H1 (cell line): ENCODE measurements around the gene RIPPLY1. TPM values are rescaled to one million over a fixed set of nuclear protein-coding genes. Genes with fewer than 3 reads are reported as not detected.

Experiments used
- CTCF ChIA-PET: fragments of 300-600 bp; sonication (Branson Sonifier 250); formaldehyde crosslinking; loops from one replicate; lab custom pipeline; 2021; ENCODE audit not compliant: partially characterized antibody; lab: Charles Lee
- POLR2A ChIA-PET: fragments of 300-600 bp; sonication (Branson Sonifier 250); formaldehyde crosslinking; loops from one replicate; lab custom pipeline; 2021; ENCODE audit warnings: inconsistent platforms; ENCODE audit not compliant: partially characterized antibody; lab: Charles Lee
- DNase-seq, 2 experiments: peaks; one replicate each; pipeline versions ENCODE4 v3.0.0 to v3.0.0-alpha.2; 2010 to 2022; ENCODE audit warnings: low spot score in 2 of 2, low read depth in 1 of 2, mixed read lengths in 1 of 2
- FAIRE-seq: peaks from 2 replicates; lab custom pipeline; 2011; peaks lifted over from hg19 to GRCh38; lab: Jason Lieb, UNC
- H2AFZ ChIP-seq: 2 replicates; pipeline ENCODE4 v1.8.1; 2012; ENCODE audit warnings: low read length, inconsistent platforms
- H2AK5ac ChIP-seq: 2 replicates; pipeline ENCODE4 v1.6.1; 2013; ENCODE audit warnings: low read depth, low read length
- H2BK120ac ChIP-seq: replicated peaks from 2 replicates; pipeline ENCODE3; 2013; ENCODE audit warnings: low read depth, low read length, inconsistent platforms
- H2BK12ac ChIP-seq: 2 replicates; pipeline ENCODE4 v1.6.1; 2013; ENCODE audit warnings: low read depth, low read length
- H2BK15ac ChIP-seq: 2 replicates; pipeline ENCODE4 v1.6.1; 2013; ENCODE audit warnings: low read length
- H2BK20ac ChIP-seq: 2 replicates; pipeline ENCODE4 v1.6.1; 2013; ENCODE audit warnings: low read length
- H2BK5ac ChIP-seq: 2 replicates; pipeline ENCODE4 v1.6.1; 2013; ENCODE audit warnings: low read depth, low read length
- H3K14ac ChIP-seq: 2 replicates; pipeline ENCODE4 v1.6.1; 2013; ENCODE audit warnings: inconsistent platforms; ENCODE audit not compliant: insufficient read length
- H3K18ac ChIP-seq: 2 replicates; pipeline ENCODE4 v1.6.1; 2013; ENCODE audit warnings: low read length; ENCODE audit errors: extremely low read depth
- H3K23ac ChIP-seq: 2 replicates; pipeline ENCODE4 v1.6.1; 2013; ENCODE audit warnings: inconsistent platforms; ENCODE audit not compliant: insufficient read length
- H3K23me2 ChIP-seq: 2 replicates; pipeline ENCODE4 v1.6.1; 2013; ENCODE audit warnings: low read depth, low read length
- H3K27ac ChIP-seq: 2 replicates; pipeline ENCODE4 v1.6.1; 2011; ENCODE audit warnings: low read depth, low read length, inconsistent platforms
- H3K27me3 ChIP-seq, 4 experiments: replicated peaks in 1 of 4; 1 replicate in 1 of 4; 2 replicates in 3 of 4; pipeline versions ENCODE4 v1.6.1 to v1.8.1; 2011 to 2013; ENCODE audit warnings: low read length in 3 of 4, mild to moderate bottlenecking in 3 of 4, inconsistent platforms in 2 of 4, mixed read lengths in 2 of 4, moderate library complexity in 1 of 4; ENCODE audit not compliant: control insufficient read depth in 3 of 4, insufficient read depth in 3 of 4; ENCODE audit errors: extremely low read depth in 1 of 4
- H3K36me3 ChIP-seq, 4 experiments: 2 replicates each; pipeline versions ENCODE4 v1.6.1 to v1.8.1; 2011 to 2013; ENCODE audit warnings: mild to moderate bottlenecking in 4 of 4, low read length in 3 of 4, moderate library complexity in 2 of 4, control low read depth in 1 of 4, inconsistent platforms in 1 of 4; ENCODE audit not compliant: insufficient read depth in 4 of 4, control insufficient read depth in 2 of 4
- H3K4ac ChIP-seq: replicated peaks from 2 replicates; pipeline ENCODE3; 2013; ENCODE audit warnings: low read length, low read depth, mixed read lengths, inconsistent platforms; ENCODE audit not compliant: insufficient read length
- H3K4me1 ChIP-seq, 4 experiments: replicated peaks in 1 of 4; 1 replicate in 1 of 4; 2 replicates in 3 of 4; pipeline versions ENCODE4 v1.6.1 to v1.8.1; 2011 to 2013; ENCODE audit warnings: low read length in 3 of 4, inconsistent platforms in 2 of 4, mixed read lengths in 1 of 4; ENCODE audit not compliant: insufficient read depth in 4 of 4, control insufficient read depth in 3 of 4
- H3K4me2 ChIP-seq, 2 experiments: 2 replicates each; pipeline versions ENCODE4 v1.6.1 to v1.8.1; 2011 to 2013; ENCODE audit warnings: low read depth in 2 of 2, low read length in 2 of 2, control low read depth in 1 of 2, inconsistent platforms in 1 of 2, mild to moderate bottlenecking in 1 of 2; ENCODE audit not compliant: insufficient read depth in 1 of 2
- H3K4me3 ChIP-seq, 4 experiments: fragments of 200-600, 300-600 bp in 1 of 4; sonication (generic), shearing (Covaris generic), sonication (Bioruptor Twin) in 1 of 4; 2 replicates each; pipeline versions ENCODE4 v1.5.1 to v1.8.1; 2011 to 2016; ENCODE audit warnings: low read length in 4 of 4, low read depth in 3 of 4, control low read depth in 2 of 4, inconsistent platforms in 2 of 4, mild to moderate bottlenecking in 2 of 4, mixed read lengths in 1 of 4, moderate library complexity in 1 of 4; ENCODE audit not compliant: insufficient read depth in 2 of 4; ENCODE audit errors: extremely low read depth in 1 of 4
- H3K56ac ChIP-seq: replicated peaks from 2 replicates; pipeline ENCODE3; 2013; ENCODE audit warnings: low read depth, mild to moderate bottlenecking, mixed read lengths, low read length, inconsistent platforms; ENCODE audit not compliant: insufficient read length
- H3K79me1 ChIP-seq: 2 replicates; pipeline ENCODE4 v1.6.1; 2013; ENCODE audit warnings: low read depth, low read length, control low read depth
- H3K79me2 ChIP-seq, 2 experiments: 2 replicates each; pipeline versions ENCODE4 v1.6.1 to v1.8.1; 2012 to 2013; ENCODE audit warnings: low read length in 2 of 2, mild to moderate bottlenecking in 2 of 2, inconsistent platforms in 1 of 2; ENCODE audit not compliant: insufficient read depth in 2 of 2, control insufficient read depth in 1 of 2
- H3K9ac ChIP-seq, 4 experiments: replicated peaks in 1 of 4; 1 replicate in 1 of 4; 2 replicates in 3 of 4; pipeline versions ENCODE4 v1.6.1 to v1.8.1; 2011 to 2013; ENCODE audit warnings: low read depth in 3 of 4, low read length in 3 of 4, control low read depth in 2 of 4, mild to moderate bottlenecking in 2 of 4, moderate library complexity in 2 of 4, inconsistent platforms in 1 of 4; ENCODE audit errors: extremely low read depth in 1 of 4
- H3K9me3 ChIP-seq, 2 experiments: 2 replicates each; pipeline versions ENCODE4 v1.6.1 to v1.8.1; 2012 to 2013; ENCODE audit warnings: mild to moderate bottlenecking in 2 of 2, moderate library complexity in 2 of 2, control low read depth in 1 of 2, inconsistent platforms in 1 of 2, low read depth in 1 of 2, low read length in 1 of 2, mixed read lengths in 1 of 2; ENCODE audit not compliant: insufficient read depth in 2 of 2
- H4K20me1 ChIP-seq, 2 experiments: replicated peaks in 1 of 2; 2 replicates each; pipeline versions ENCODE3 to v1.8.1; 2011 to 2013; ENCODE audit warnings: inconsistent platforms in 2 of 2, low read length in 2 of 2, mild to moderate bottlenecking in 1 of 2; ENCODE audit not compliant: insufficient read depth in 2 of 2, control insufficient read depth in 1 of 2
- H4K5ac ChIP-seq: 2 replicates; pipeline ENCODE4 v1.6.1; 2013; ENCODE audit warnings: low read length, low read depth, mixed read lengths, inconsistent platforms; ENCODE audit not compliant: insufficient read length
- H4K8ac ChIP-seq: 2 replicates; pipeline ENCODE4 v1.8.0; 2013; ENCODE audit warnings: mild to moderate bottlenecking, moderate library complexity, low read length, inconsistent platforms; ENCODE audit not compliant: insufficient read depth; ENCODE audit errors: extremely low read depth
- H4K91ac ChIP-seq: replicated peaks from 2 replicates; pipeline ENCODE3; 2013; ENCODE audit warnings: low read length, mixed read lengths, inconsistent platforms; ENCODE audit not compliant: insufficient read length
- EP300 ChIP-seq, 2 experiments: IDR thresholded peaks; 1 replicate in 1 of 2; 2 replicates in 1 of 2; pipeline ENCODE4 v1.6.1; 2011 to 2012; ENCODE audit warnings: low read depth in 2 of 2, low read length in 2 of 2, mild to moderate bottlenecking in 2 of 2, borderline replicate concordance in 1 of 2, inconsistent platforms in 1 of 2, moderate library complexity in 1 of 2
- HDAC2 ChIP-seq, 2 experiments: fragments of 300-600 bp in 1 of 2; sonication (generic) in 1 of 2; IDR thresholded peaks; 2 replicates each; pipeline ENCODE4 v1.6.1; 2011 to 2012; ENCODE audit warnings: low read depth in 2 of 2, low read length in 2 of 2, mild to moderate bottlenecking in 2 of 2, moderate library complexity in 2 of 2, borderline replicate concordance in 1 of 2, inconsistent platforms in 1 of 2
- JUN ChIP-seq: IDR thresholded peaks from 2 replicates; pipeline ENCODE4 v1.6.1; 2011; ENCODE audit warnings: low read depth, mild to moderate bottlenecking, improper control_type of control experiment, low read length
- JUND ChIP-seq: IDR thresholded peaks from 2 replicates; pipeline ENCODE4 v1.6.1; 2011; ENCODE audit warnings: mild to moderate bottlenecking, improper control_type of control experiment, low read length
- PHF8 ChIP-seq: fragments of 200-600 bp; sonication (generic); conservative IDR thresholded peaks from 2 replicates; pipeline ENCODE4 v1.7.1; 2012; ENCODE audit warnings: low read depth, mild to moderate bottlenecking, inconsistent platforms, low read length, moderate library complexity
- TAF7 ChIP-seq: optimal IDR thresholded peaks from 2 replicates; pipeline ENCODE3; 2011; ENCODE audit warnings: low read depth, mild to moderate bottlenecking, inconsistent platforms, low read length, moderate library complexity, borderline replicate concordance
- WGBS, 2 experiments: shearing (Covaris generic) in 1 of 2; methylation state at CpG; one replicate each; pipeline versions ENCODE4 v1.1.6 to v1.1.7; 2013 to 2015; ENCODE audit warnings: low lambda C conversion rate in 2 of 2, mixed read lengths in 2 of 2, inconsistent platforms in 1 of 2, low coverage in 1 of 2, missing lambda C conversion rate in 1 of 2; ENCODE audit not compliant: insufficient replicate concordance in 2 of 2, insufficient coverage in 1 of 2, insufficient read length in 1 of 2; ENCODE audit errors: extremely low coverage in 1 of 2, missing lambda C conversion rate in 1 of 2; 5-methylcytosine and 5-hydroxymethylcytosine counted together
- polyA plus RNA-seq, 7 experiments: library from polyadenylated mRNA; depleted of rRNA in 3 of 7; stranded (reverse) in 5 of 7; unstranded in 2 of 7; fragments of >200 nt in 5 of 7; fragments of 200-250 nt in 2 of 7; gene quantifications; 1 replicate in 5 of 7; 2 replicates in 1 of 7; 4 replicates in 1 of 7; pipeline versions ENCODE4 v1.2.1 to v1.2.3, GENCODE V29; 2011 to 2013; ENCODE audit warnings: missing spikeins in 2 of 7, mixed read lengths in 2 of 7
- total RNA-seq: library from RNA; stranded (reverse); fragmentation: NEBNext Ultra II Directional; extraction: Animal tissue kit (Norgen Biotek cat#: 25700); gene quantifications from 2 replicates; pipeline ENCODE4 v1.2.1, GENCODE V29; 2021
- TF ChIP-seq, protein P1 (sequence below): IDR thresholded peaks from 2 replicates; pipeline ENCODE4 v1.6.1; 2011; ENCODE audit warnings: low read depth, mild to moderate bottlenecking, low read length; ENCODE audit not compliant: insufficient read depth
- TF ChIP-seq, protein P2 (sequence below): IDR thresholded peaks from 2 replicates; pipeline ENCODE4 v1.6.1; 2011; ENCODE audit warnings: low read length, improper control_type of control experiment

The RIPPLY1 gene
- total and polyA plus RNA-seq, 2 of the 8 experiments (the other 6 are each of a cell fraction or from before 2014, with no cell fraction given): not detected

DNA sequence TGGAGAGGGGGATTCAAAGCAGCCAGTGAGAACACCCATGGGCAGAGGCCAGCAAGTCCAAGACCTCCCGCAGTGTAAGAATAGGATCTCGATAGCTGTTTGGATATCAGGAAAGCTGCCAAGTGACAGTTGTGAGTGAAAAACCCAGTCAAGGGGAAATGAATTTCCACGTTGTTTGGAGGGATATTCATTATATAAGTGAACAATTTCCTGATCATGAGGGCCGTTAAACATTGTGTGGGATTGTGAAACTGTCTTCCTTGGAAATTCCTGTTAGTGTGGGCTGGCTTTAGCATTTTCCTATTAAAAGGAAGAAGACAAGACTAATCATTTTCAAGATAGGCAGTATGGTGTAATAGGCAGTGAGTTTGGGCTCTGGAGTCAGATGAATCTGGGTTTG, 32.0 kb upstream of the RIPPLY1 start:
- Histone ChIP-seq H2BK120ac (no peak overlapping the region), H3K18ac (no peak overlapping the region), H3K79me2 (no peaks in the 10 kb centered on the region), H3K79me1 (no peaks in the 10 kb centered on the region), H3K9me3 (no peaks in the 10 kb centered on the region), H2BK15ac (no peak overlapping the region), H2BK5ac (no peak overlapping the region), H3K27me3 (no peaks in the 10 kb centered on the region), H2AFZ (no peak overlapping the region), H3K36me3 (no peaks in the 10 kb centered on the region), H4K20me1 (no peaks in the 10 kb centered on the region), H3K4me3 (no peak overlapping the region), H3K23me2 (no peaks in the 10 kb centered on the region), H3K4me1 (no peaks in the 10 kb centered on the region), H3K56ac (no peak overlapping the region), H3K23ac (no peak overlapping the region), H3K14ac (no peak overlapping the region), H4K91ac (no peak overlapping the region), H2AK5ac (no peak overlapping the region), H3K4ac (no peak overlapping the region), H3K27ac (no peak overlapping the region), H2BK20ac (no peak overlapping the region), H4K8ac (no peak overlapping the region), H4K5ac (no peak overlapping the region), H3K4me2 (no peak overlapping the region), H3K9ac (no peak overlapping the region), H2BK12ac (no peak overlapping the region)
- no peak for DNase-seq
- CTCF ChIA-PET: no interaction called here
- POLR2A ChIA-PET: interaction anchor here (0.6 kb wide), 1 partner anchor 12 kb away, joined by 3 read pairs; no protein-coding TSS in a partner anchor
- TF ChIP-seq, protein P1, sequence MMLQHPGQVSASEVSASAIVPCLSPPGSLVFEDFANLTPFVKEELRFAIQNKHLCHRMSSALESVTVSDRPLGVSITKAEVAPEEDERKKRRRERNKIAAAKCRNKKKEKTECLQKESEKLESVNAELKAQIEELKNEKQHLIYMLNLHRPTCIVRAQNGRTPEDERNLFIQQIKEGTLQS: no peak
- TF ChIP-seq JUN (no peak), TAF7 (no peak), JUND (no peak), EP300 (IDR thresholded peaks at IDR 0.05; ENCODE audit: borderline replicate concordance in 1 of 2, low read depth in 2 of 2, low read length in 2 of 2) (no peak), PHF8 (no peak), HDAC2 (IDR thresholded peaks at IDR 0.05; ENCODE audit: borderline replicate concordance in 1 of 2, low read depth in 2 of 2, low read length in 2 of 2) (no peak)
- TF ChIP-seq, protein P2, sequence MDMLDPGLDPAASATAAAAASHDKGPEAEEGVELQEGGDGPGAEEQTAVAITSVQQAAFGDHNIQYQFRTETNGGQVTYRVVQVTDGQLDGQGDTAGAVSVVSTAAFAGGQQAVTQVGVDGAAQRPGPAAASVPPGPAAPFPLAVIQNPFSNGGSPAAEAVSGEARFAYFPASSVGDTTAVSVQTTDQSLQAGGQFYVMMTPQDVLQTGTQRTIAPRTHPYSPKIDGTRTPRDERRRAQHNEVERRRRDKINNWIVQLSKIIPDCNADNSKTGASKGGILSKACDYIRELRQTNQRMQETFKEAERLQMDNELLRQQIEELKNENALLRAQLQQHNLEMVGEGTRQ: no peak
- 93% methylated on average over 4 of the region's 4 CpGs; no CpG with 5 or more reads in 1 of the 2 experiments for WGBS, 2 experiments
- FAIRE-seq: no peak
